Activated CD4-positive, CD25-positive, alpha-beta regulatory T cell treated with anti-CD3 and anti-CD28 coated beads, Interleukin-2, amount 50 U/mL, for 24 hours (primary cell): ENCODE results near the gene VSTM2L.

Source experiments
- ATAC-seq, 2 donors: fragments of 150-1000 bp; cut with Tn5 transposase; one replicate each; pipeline ENCODE4 v1.10.0; 2021; ENCODE audit warnings: mild to moderate bottlenecking in 1 of 2, moderate library complexity in 1 of 2

The VSTM2L gene

GRCh38 chr20:37991157-37991866 is 88.4 kb downstream of the VSTM2L start:
- peak in 1 of 2 donors; percentile 14 for ATAC-seq

DNA sequence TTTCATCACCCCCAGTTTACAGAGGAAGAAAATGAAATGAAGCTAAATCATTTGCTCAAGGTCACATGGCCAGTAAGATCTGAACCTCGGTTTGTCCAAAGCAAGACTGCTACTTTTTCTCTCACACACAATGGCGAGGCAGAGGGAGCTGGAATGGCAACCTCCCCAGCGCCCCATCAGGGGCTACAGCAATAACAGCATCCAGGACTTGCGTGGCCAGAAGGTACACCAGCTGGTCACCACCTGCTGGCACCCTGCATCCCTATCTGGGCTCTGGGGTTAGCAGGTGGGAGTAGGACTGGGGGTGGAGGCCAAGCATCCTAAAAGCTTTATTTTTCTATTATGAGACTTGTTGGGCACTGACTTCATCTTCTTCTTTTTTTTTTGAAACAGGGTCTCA is 89.0 kb downstream of the VSTM2L start:
- no peak for ATAC-seq

DNA sequence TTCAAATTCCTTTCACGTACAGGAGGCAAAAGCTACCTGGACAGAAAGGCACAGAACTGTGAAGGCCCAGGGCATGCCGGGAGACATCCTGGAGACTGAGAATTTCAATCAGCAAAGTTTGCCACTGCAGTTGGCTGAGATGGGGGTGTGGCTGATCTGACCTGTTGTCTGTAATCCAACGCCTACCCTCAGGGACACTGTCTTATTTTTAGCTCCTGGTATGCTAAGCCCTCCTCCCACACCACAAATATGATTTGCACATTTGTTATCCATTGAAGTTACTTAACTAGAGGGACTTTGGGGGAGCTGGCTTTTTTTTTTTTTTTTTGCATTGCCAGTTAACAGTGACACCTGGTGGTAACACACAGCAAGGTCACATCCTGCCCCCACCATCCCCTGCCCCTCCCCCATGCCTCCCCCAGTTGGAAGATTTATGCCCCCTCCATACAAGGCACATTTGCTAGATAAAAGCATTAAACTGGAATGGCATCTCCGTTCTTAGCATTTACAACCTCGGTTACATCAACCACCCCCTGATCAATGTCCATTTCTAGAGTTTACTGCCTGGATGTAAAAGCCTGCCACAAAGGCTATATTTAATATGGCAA is 90.0 kb downstream of the VSTM2L start:
- no peak for ATAC-seq

GRCh38 chr20:37994512-37994911 is 91.6 kb downstream of the VSTM2L start:
- no peak for ATAC-seq
